Measurements from ENCODE around the gene HADH. TPM values are rescaled to one million over a fixed set of nuclear protein-coding genes. Genes with fewer than 3 reads are reported as not detected.

The HADH gene
- total RNA-seq, 1 donor from 2014 or later, result 238 TPM

DNA sequence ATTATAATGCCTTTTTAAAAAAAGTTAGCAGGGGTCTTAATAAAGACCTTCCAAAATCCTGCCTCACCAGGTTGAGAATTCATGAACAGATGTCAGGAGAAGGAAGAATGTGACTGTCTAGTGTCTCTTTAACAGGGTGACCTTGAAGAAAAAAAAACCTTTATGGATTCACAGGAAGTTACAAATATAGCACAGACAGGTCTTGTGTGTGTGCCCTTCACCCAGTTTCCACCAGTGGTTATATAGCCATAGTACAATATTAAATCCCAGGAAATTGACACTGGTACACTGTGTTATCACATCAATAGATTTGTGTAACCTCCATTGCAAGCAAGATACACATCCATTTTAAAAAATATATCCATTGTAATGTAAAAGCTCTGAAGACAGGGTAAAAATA lies 43.7 kb downstream of the HADH start:
- TF ChIP-seq, protein P1, sequence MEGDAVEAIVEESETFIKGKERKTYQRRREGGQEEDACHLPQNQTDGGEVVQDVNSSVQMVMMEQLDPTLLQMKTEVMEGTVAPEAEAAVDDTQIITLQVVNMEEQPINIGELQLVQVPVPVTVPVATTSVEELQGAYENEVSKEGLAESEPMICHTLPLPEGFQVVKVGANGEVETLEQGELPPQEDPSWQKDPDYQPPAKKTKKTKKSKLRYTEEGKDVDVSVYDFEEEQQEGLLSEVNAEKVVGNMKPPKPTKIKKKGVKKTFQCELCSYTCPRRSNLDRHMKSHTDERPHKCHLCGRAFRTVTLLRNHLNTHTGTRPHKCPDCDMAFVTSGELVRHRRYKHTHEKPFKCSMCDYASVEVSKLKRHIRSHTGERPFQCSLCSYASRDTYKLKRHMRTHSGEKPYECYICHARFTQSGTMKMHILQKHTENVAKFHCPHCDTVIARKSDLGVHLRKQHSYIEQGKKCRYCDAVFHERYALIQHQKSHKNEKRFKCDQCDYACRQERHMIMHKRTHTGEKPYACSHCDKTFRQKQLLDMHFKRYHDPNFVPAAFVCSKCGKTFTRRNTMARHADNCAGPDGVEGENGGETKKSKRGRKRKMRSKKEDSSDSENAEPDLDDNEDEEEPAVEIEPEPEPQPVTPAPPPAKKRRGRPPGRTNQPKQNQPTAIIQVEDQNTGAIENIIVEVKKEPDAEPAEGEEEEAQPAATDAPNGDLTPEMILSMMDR (IDR thresholded peaks at IDR 0.05; ENCODE audit: borderline replicate concordance), result no peak
- Histone ChIP-seq H3K27ac (replicated peaks) (peak overlapping the region; percentile 56), H3K36me3 (peaks cover 67% of the 10 kb centered on the region), H3K4me3 (no peak overlapping the region), H3K27me3 (ENCODE audit: low read depth) (no peaks in the 10 kb centered on the region), H3K4me1 (peaks cover 15% of the 10 kb centered on the region), H3K9me3 (replicated peaks) (no peaks in the 10 kb centered on the region)
- DNase-seq, result no peak
- intact Hi-C loops (cut with micrococcal nuclease), result no loop called here

DNA sequence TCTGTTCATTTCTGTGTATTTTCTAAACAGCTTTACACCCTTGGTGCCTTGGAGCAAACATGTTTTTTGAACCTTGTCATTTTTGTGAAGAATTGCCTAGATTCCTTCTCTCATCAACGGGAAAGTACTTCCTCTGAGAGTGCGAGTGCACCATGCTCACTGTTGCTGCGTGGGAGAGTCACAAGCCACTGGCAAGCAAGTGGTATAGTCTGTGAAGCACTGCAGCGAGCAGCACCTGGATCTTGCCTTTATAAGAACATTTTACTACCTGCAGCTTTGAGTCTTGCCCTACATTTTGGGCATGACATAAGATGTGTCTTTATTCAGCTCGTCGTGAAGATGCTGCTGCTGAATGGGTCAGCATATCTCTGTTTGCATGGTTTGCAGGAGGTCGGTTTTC lies 44.9 kb downstream of the HADH start:
- intact Hi-C loops (cut with micrococcal nuclease), result no loop called here
- Histone ChIP-seq H3K4me1 (peaks cover 15% of the 10 kb centered on the region), H3K9me3 (replicated peaks) (no peaks in the 10 kb centered on the region), H3K36me3 (peaks cover 54% of the 10 kb centered on the region), H3K27ac (replicated peaks) (no peak overlapping the region), H3K4me3 (no peak overlapping the region), H3K27me3 (ENCODE audit: low read depth) (no peaks in the 10 kb centered on the region)
- TF ChIP-seq, protein P1 (IDR thresholded peaks at IDR 0.05; ENCODE audit: borderline replicate concordance), result no peak
- DNase-seq, result no peak

DNA sequence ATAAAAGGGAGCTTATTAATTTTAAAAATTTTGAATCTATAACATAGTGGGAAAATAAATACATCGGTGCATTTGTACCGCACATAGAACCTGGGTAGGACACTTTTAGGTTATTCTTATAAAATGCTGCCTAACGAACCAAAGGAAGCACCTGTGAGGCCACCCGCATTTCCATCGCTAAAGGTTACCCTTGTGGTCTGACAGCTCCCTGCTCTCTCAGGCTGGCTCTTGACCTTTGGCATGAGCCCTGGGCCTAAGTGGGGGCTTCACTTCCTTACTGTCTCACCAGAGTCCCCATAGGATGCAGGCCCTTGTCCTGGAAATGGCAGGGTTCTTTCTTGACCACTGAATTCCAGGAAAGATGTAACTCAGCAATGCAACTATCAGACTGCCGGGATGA lies 46.0 kb downstream of the HADH start:
- H3K27me3 ChIP-seq (ENCODE audit: low read depth), result no peaks in the 10 kb centered on the region
- intact Hi-C loops (cut with micrococcal nuclease), result no loop called here
- TF ChIP-seq, protein P1 (IDR thresholded peaks at IDR 0.05; ENCODE audit: borderline replicate concordance), result no peak
- H3K27ac ChIP-seq (replicated peaks), result no peak overlapping the region
- DNase-seq, result no peak
- H3K4me3 ChIP-seq, result no peak overlapping the region
- peaks cover 48% of the 10 kb centered on the region for H3K36me3 ChIP-seq
- no peaks in the 10 kb centered on the region for H3K9me3 ChIP-seq (replicated peaks)
- H3K4me1 ChIP-seq, result peaks cover 15% of the 10 kb centered on the region

DNA sequence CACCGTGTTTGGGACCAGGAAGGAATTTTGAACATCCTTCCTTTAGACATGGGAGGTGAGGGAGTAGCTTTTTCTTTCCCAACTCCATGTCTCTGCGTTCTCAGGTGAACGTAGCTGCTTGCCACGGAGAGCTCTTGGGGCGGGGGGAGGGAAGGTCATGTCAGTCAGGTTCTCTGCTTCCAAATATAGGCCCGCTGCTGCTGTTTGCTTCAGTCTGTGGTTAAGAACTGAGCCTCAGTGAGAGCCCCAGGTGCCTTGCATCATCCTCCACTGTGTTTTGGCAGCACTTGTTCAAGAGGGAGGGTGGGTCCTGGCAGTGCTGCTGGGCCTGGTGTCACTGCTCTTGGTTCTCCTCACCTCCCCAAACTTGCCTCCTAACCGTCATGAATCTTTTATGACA lies 46.5 kb downstream of the HADH start:
- TF ChIP-seq, protein P1 (IDR thresholded peaks at IDR 0.05; ENCODE audit: borderline replicate concordance), result no peak
- Histone ChIP-seq H3K27ac (replicated peaks) (no peak overlapping the region), H3K4me1 (peaks cover 15% of the 10 kb centered on the region), H3K36me3 (peaks cover 47% of the 10 kb centered on the region), H3K27me3 (ENCODE audit: low read depth) (no peaks in the 10 kb centered on the region), H3K9me3 (replicated peaks) (no peaks in the 10 kb centered on the region), H3K4me3 (no peak overlapping the region)
- intact Hi-C loops (cut with micrococcal nuclease), result no loop called here
- no peak for DNase-seq

DNA sequence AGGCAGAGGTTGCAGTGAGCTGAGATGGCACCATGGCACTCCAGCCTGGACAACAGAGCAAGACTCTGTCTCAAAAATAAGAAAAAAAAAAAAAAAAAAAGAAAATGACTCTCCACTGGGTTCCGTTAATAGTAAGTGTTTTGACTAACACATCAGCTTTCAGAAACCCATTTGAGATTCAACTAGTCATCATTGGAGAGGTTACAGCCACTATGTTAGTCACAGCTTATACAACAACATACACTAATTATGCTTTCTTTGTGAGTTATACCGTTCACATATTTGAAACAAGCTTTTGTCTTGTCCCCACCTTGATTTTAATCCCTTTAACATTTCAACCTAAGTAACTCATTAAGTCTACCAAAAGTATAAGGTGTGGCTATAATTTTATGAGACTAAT lies 48.2 kb downstream of the HADH start:
- Histone ChIP-seq H3K9me3 (replicated peaks) (no peaks in the 10 kb centered on the region), H3K27me3 (ENCODE audit: low read depth) (no peaks in the 10 kb centered on the region), H3K27ac (replicated peaks) (no peak overlapping the region), H3K4me3 (no peak overlapping the region), H3K4me1 (peaks cover 14% of the 10 kb centered on the region), H3K36me3 (peaks cover 31% of the 10 kb centered on the region)
- intact Hi-C loops (cut with micrococcal nuclease), result no loop called here
- TF ChIP-seq, protein P1 (IDR thresholded peaks at IDR 0.05; ENCODE audit: borderline replicate concordance), result no peak
- DNase-seq, result no peak

DNA sequence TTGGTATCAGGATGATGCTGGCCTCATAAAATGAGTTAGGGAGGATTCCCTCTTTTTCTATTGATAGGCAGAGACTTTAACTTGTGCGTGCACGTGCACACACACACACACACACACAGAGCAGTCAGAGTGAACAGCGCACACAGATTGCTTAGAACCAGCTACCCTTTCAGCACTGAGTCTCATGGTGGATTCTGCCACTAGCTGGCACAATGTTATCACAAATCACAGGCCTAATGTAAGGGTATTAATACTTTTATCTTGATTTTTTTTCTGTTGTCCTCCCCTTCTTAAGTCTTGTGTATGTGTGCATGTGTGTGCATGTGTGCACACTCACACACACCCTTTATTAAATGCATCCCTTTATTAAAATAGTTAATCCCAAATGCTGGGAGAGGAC lies 53.2 kb downstream of the HADH start:
- TF ChIP-seq, protein P1 (IDR thresholded peaks at IDR 0.05; ENCODE audit: borderline replicate concordance), result no peak
- no peak overlapping the region for H3K4me3 ChIP-seq
- peaks cover 5% of the 10 kb centered on the region for H3K4me1 ChIP-seq
- H3K36me3 ChIP-seq, result no peaks in the 10 kb centered on the region
- DNase-seq, result no peak
- intact Hi-C loops (cut with micrococcal nuclease), result no loop called here
- H3K27me3 ChIP-seq (ENCODE audit: low read depth), result no peaks in the 10 kb centered on the region
- H3K27ac ChIP-seq (replicated peaks), result no peak overlapping the region
- H3K9me3 ChIP-seq (replicated peaks), result no peaks in the 10 kb centered on the region

All from left ventricle myocardium inferior (tissue), 1 donor.